Stimulated activated CD8-positive, alpha-beta memory T cell treated with anti-CD3 and anti-CD28 coated beads, Interleukin-2, amount 100 ng/mL, for 1 hour (primary cell): Measurements from ENCODE around the gene HOXC13.

Source experiments
- DNase-seq, 2 donors: peaks; one replicate each; pipeline ENCODE4 v3.0.0-alpha.2; 2020; ENCODE audit warnings: low read depth in 2 of 2

HOXC13 gene

GRCh38 chr12:53970451-53970850 lies 31.8 kb downstream of the HOXC13 start:
- DNase-seq = no peak

- no peak for DNase-seq
These were observed 32.5 kb downstream of the HOXC13 start for GRCh38 chr12:53971129-53971528.

GRCh38 chr12:53971686-53972085 lies 33.1 kb downstream of the HOXC13 start:
- DNase-seq = no peak

- no peak for DNase-seq
These were observed 33.6 kb downstream of the HOXC13 start for GRCh38 chr12:53972152-53972702.

GRCh38 chr12:53972722-53973235 lies 34.1 kb downstream of the HOXC13 start, which contains the start of gene HOXC11:
Gene HOXC11, plus strand, starts transcription at chr12:53973126. Its CDS starts 116 bp downstream, at chr12:53973242.
- no peak for DNase-seq

GRCh38 chr12:53973236-53974042 lies 34.8 kb downstream of the HOXC13 start:
- DNase-seq = no peak

- no peak for DNase-seq
These were observed 35.7 kb downstream of the HOXC13 start, which contains the start of gene HOTAIR for GRCh38 chr12:53974084-53975063. Gene HOTAIR, minus strand, starts transcription at chr12:53974954.

GRCh38 chr12:53975064-53975471 lies 36.4 kb downstream of the HOXC13 start:
- no peak for DNase-seq

GRCh38 chr12:53975479-53976152 lies 37.0 kb downstream of the HOXC13 start:
- no peak for DNase-seq

- DNase-seq = no peak
These were observed 37.7 kb downstream of the HOXC13 start for GRCh38 chr12:53976172-53976822.

GRCh38 chr12:53976823-53977595 lies 38.4 kb downstream of the HOXC13 start:
- DNase-seq = no peak

GRCh38 chr12:53977596-53978445 lies 39.2 kb downstream of the HOXC13 start:
- no peak for DNase-seq

- DNase-seq = no peak
These were observed 40.1 kb downstream of the HOXC13 start for GRCh38 chr12:53978477-53979356.

GRCh38 chr12:53980104-53980801 lies 41.6 kb downstream of the HOXC13 start:
- no peak for DNase-seq

- no peak for DNase-seq
These were observed 42.3 kb downstream of the HOXC13 start for GRCh38 chr12:53980802-53981496.

GRCh38 chr12:53981634-53982565 lies 43.3 kb downstream of the HOXC13 start:
- DNase-seq = no peak
